ENCODE data around the gene CKLF. TPM values are rescaled to one million over a fixed set of nuclear protein-coding genes. Genes with fewer than 3 reads are reported as not detected.

Gene CKLF
- total RNA-seq, 1 experiment from 2014 or later, result 21.0 TPM

DNA sequence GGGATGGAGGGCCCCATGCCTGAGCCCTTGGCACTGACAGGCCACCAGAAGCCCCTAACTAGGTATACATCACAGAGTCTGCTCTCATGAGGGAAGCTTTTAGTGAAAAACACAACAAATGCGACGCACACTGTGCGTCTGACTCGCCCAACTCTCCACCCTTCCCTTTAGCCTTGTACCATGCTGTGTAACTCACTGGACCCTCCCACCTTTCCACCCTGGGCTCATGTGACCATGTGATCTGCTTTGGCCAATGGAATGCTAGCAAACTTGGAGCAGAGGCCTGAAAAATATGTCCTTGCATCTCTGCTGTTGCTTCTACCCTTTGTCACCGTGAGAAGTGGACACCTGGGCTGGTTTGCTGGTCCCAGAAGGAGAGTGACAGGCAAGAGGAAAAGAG, 24.1 kb upstream of the CKLF start (continued):
- no peak for TF ChIP-seq AFF4 (CRISPR knock-in tag; IDR thresholded peaks at IDR 0.05; ENCODE audit: borderline replicate concordance)
- no peak for TF ChIP-seq ZNF317 (CRISPR knock-in tag; IDR thresholded peaks at IDR 0.05; ENCODE audit: borderline replicate concordance, low read depth)
- no peak for TF ChIP-seq PRRX2 (CRISPR knock-in tag; IDR thresholded peaks at IDR 0.05)
- TF ChIP-seq FOXK1 (CRISPR knock-in tag; IDR thresholded peaks at IDR 0.05), result no peak

- Mint-ChIP-seq H3K9me3 (no peaks in the 10 kb centered on the region), H3K4me1 (no peaks in the 10 kb centered on the region), H3K4me3 (no peak overlapping the region), H3K36me3 (peaks cover 8% of the 10 kb centered on the region; the same call in 1 of the 2 replicates), H3K27ac (no peak overlapping the region), H3K27me3 (ENCODE audit: low read depth) (no peaks in the 10 kb centered on the region; the same call in 1 of the 2 replicates)
- no peak for ATAC-seq
- DNase-seq (ENCODE audit: low spot score), result no peak
- no peak for TF ChIP-seq ATF2 (CRISPR knock-in tag; IDR thresholded peaks at IDR 0.05; ENCODE audit: borderline replicate concordance, low read depth)
- TF ChIP-seq KAT7 (CRISPR knock-in tag; IDR thresholded peaks at IDR 0.05; ENCODE audit: borderline replicate concordance), result no peak
- no peak for TF ChIP-seq ATF3 (CRISPR knock-in tag; conservative IDR thresholded peaks at IDR 0.05)
- no peak for TF ChIP-seq SP1 (CRISPR knock-in tag; conservative IDR thresholded peaks at IDR 0.05)
- TF ChIP-seq NR2C2 (CRISPR knock-in tag; IDR thresholded peaks at IDR 0.05), result no peak
- no peak for TF ChIP-seq ZNF532 (CRISPR knock-in tag; IDR thresholded peaks at IDR 0.05; ENCODE audit: borderline replicate concordance)
- ChIA-PET POLR2A (no interaction called here), CTCF (no interaction called here)
Observed at GRCh38 chr16:66529475-66529874, 22.9 kb upstream of the CKLF start.

- ChIA-PET CTCF (no interaction called here), POLR2A (no interaction called here)
- H3K4me3 Mint-ChIP-seq, result no peak overlapping the region
- no peaks in the 10 kb centered on the region for H3K9me3 Mint-ChIP-seq
- H3K27me3 Mint-ChIP-seq (ENCODE audit: low read depth), result no peaks in the 10 kb centered on the region
- H3K36me3 Mint-ChIP-seq, result no peaks in the 10 kb centered on the region
- DNase-seq (ENCODE audit: low spot score) (no peak), ATAC-seq (no peak)
- no peaks in the 10 kb centered on the region for H3K4me1 Mint-ChIP-seq
- no peak overlapping the region for H3K27ac Mint-ChIP-seq
- TF ChIP-seq, protein P1, sequence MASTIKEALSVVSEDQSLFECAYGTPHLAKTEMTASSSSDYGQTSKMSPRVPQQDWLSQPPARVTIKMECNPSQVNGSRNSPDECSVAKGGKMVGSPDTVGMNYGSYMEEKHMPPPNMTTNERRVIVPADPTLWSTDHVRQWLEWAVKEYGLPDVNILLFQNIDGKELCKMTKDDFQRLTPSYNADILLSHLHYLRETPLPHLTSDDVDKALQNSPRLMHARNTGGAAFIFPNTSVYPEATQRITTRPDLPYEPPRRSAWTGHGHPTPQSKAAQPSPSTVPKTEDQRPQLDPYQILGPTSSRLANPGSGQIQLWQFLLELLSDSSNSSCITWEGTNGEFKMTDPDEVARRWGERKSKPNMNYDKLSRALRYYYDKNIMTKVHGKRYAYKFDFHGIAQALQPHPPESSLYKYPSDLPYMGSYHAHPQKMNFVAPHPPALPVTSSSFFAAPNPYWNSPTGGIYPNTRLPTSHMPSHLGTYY (CRISPR knock-in tag; IDR thresholded peaks at IDR 0.05), result no peak
- TF ChIP-seq PREB (CRISPR knock-in tag; IDR thresholded peaks at IDR 0.05; ENCODE audit: borderline replicate concordance) (no peak), PRRX2 (CRISPR knock-in tag; IDR thresholded peaks at IDR 0.05) (no peak), USF1 (CRISPR knock-in tag; IDR thresholded peaks at IDR 0.05) (no peak), HMGXB4 (CRISPR knock-in tag; IDR thresholded peaks at IDR 0.05) (no peak), KAT7 (CRISPR knock-in tag; IDR thresholded peaks at IDR 0.05; ENCODE audit: borderline replicate concordance) (no peak), SP1 (CRISPR knock-in tag; conservative IDR thresholded peaks at IDR 0.05) (no peak), ZNF121 (CRISPR knock-in tag; IDR thresholded peaks at IDR 0.05) (no peak)
- TF ChIP-seq, protein P2, sequence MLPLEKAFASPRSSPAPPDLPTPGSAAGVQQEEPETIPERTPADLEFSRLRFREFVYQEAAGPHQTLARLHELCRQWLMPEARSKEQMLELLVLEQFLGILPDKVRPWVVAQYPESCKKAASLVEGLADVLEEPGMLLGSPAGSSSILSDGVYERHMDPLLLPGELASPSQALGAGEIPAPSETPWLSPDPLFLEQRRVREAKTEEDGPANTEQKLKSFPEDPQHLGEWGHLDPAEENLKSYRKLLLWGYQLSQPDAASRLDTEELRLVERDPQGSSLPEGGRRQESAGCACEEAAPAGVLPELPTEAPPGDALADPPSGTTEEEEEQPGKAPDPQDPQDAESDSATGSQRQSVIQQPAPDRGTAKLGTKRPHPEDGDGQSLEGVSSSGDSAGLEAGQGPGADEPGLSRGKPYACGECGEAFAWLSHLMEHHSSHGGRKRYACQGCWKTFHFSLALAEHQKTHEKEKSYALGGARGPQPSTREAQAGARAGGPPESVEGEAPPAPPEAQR (CRISPR knock-in tag; IDR thresholded peaks at IDR 0.05), result no peak
Observed at GRCh38 chr16:66534376-66534799, 18.0 kb upstream of the CKLF start.

Measured in WTC11 (cell line).